Neural cell (in vitro differentiated cells): ENCODE results near the gene FAM78B.

ENCODE experiments used
- EP300 ChIP-seq: fragments of 450-650 bp; conservative IDR thresholded peaks from 2 replicates; pipeline ENCODE4 v1.6.1; 2014; ENCODE audit warnings: antibody characterized with exemption, mild to moderate bottlenecking, moderate library complexity; ENCODE audit not compliant: poor library complexity, severe bottlenecking
- EZH2 ChIP-seq: fragments of 200-600, 300-800 bp; shearing (Covaris generic), sonication (generic); IDR thresholded peaks from 2 replicates; pipeline ENCODE4 v1.6.1; 2014; ENCODE audit warnings: antibody characterized with exemption, low read length, borderline replicate concordance, mild to moderate bottlenecking; ENCODE audit not compliant: insufficient read depth, poor library complexity, severe bottlenecking
- MXI1 ChIP-seq: fragments of 450-650 bp; conservative IDR thresholded peaks from 2 replicates; pipeline ENCODE4 v1.6.1; 2014; ENCODE audit warnings: antibody characterized with exemption, mild to moderate bottlenecking; ENCODE audit not compliant: poor library complexity, severe bottlenecking
- POLR2AphosphoS5 ChIP-seq: IDR thresholded peaks from 2 replicates; pipeline ENCODE4 v1.6.1; 2012
- REST ChIP-seq: IDR thresholded peaks from 2 replicates; pipeline ENCODE4 v1.6.1; 2012; ENCODE audit warnings: borderline replicate concordance
- SMC3 ChIP-seq: fragments of 450-650 bp; conservative IDR thresholded peaks from 2 replicates; pipeline ENCODE4 v1.6.1; 2014; ENCODE audit warnings: antibody characterized with exemption, mild to moderate bottlenecking, moderate library complexity; ENCODE audit not compliant: poor library complexity
- TAF1 ChIP-seq: IDR thresholded peaks from 2 replicates; pipeline ENCODE4 v1.6.1; 2012; ENCODE audit warnings: low read depth
- TF ChIP-seq, protein P1 (sequence below): fragments of 450-650 bp; IDR thresholded peaks from 2 replicates; pipeline ENCODE4 v1.5.1; 2014; ENCODE audit warnings: antibody characterized with exemption, mild to moderate bottlenecking, moderate library complexity; ENCODE audit not compliant: poor library complexity, severe bottlenecking

- TF ChIP-seq REST, result no peak
- TF ChIP-seq, protein P1, sequence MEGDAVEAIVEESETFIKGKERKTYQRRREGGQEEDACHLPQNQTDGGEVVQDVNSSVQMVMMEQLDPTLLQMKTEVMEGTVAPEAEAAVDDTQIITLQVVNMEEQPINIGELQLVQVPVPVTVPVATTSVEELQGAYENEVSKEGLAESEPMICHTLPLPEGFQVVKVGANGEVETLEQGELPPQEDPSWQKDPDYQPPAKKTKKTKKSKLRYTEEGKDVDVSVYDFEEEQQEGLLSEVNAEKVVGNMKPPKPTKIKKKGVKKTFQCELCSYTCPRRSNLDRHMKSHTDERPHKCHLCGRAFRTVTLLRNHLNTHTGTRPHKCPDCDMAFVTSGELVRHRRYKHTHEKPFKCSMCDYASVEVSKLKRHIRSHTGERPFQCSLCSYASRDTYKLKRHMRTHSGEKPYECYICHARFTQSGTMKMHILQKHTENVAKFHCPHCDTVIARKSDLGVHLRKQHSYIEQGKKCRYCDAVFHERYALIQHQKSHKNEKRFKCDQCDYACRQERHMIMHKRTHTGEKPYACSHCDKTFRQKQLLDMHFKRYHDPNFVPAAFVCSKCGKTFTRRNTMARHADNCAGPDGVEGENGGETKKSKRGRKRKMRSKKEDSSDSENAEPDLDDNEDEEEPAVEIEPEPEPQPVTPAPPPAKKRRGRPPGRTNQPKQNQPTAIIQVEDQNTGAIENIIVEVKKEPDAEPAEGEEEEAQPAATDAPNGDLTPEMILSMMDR, result no peak
- no peak for TF ChIP-seq SMC3
- no peak for TF ChIP-seq EZH2
- TF ChIP-seq TAF1, result no peak
- no peak for TF ChIP-seq EP300
- no peak for TF ChIP-seq POLR2AphosphoS5
- no peak for TF ChIP-seq MXI1
Observed at GRCh38 chr1:166073489-166073888, 93.3 kb downstream of the FAM78B start.
